ENCODE data around the gene SKAP1. TPM values are rescaled to one million over a fixed set of nuclear protein-coding genes. Genes with fewer than 3 reads are reported as not detected.
A peak's percentile ranks its signal among the peaks of the same experiment; 100 is the strongest.
"Not testable (repeated sequence)": the region's sequence is repeated elsewhere in the genome, so short reads cannot be mapped to it uniquely, and the experiment has no call there.

Gene SKAP1
- total RNA-seq, 1 donor from 2014 or later, result under 0.01 TPM

DNA sequence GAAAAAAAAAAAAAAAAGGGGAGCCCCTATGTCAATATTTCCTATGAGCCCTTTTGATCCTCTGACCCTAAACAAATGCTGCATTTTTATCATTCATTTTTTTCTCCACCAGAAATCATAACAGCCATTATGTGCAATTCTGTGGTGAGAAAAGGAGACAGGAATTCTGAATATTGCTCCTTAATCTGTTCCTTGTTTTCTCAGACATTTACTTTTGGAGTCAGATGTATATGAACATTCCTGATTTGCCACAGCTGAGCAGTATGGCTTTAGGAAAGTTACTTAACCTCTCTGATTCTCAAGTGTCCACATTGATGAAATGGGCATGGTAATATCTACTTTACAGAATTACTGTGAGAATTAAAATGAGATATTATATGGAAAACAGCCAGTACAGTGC, 144.4 kb downstream of the SKAP1 start:
- no peak for DNase-seq (ENCODE audit: low read depth in 2 of 2)

DNA sequence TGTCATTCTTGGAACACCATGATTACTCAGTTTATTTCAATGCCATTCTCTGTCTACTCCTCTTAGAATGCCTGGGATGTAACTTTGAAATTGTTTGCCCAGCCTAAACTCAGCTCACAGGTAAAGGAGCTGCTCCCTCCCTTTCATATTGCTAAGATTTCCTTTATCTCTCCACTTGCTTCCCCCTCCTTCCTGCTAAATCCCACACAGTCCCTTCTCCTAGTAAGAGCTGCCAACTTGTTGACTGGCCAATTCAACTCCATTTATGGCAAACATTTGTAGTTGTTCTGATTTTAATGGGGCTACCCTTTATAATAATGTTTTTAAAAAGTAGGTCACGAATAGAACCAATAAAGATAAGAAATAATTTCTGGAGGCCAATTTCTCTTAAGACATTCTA, 146.1 kb downstream of the SKAP1 start:
- DNase-seq (ENCODE audit: low read depth in 2 of 2), result no peak

DNA sequence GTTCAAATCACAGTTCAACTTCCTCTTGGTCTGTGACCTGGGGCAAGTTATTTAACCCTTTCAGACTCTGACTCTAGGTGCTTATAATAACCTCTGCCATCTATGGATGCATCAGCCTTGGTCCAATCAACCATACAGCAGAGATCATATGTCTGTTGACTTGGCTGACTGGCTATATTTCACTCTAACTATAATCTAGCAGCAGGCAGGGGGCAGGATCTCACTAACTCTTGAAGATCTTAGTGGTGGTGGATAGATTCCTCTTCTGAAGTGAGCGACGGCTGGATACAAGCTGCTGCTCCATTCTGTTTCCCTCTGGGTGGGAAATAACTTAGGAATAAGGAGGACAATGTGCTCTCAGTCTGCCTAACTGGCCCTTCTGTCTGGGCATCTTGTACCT, 146.6 kb downstream of the SKAP1 start:
- DNase-seq (ENCODE audit: low read depth in 2 of 2), result no peak

DNA sequence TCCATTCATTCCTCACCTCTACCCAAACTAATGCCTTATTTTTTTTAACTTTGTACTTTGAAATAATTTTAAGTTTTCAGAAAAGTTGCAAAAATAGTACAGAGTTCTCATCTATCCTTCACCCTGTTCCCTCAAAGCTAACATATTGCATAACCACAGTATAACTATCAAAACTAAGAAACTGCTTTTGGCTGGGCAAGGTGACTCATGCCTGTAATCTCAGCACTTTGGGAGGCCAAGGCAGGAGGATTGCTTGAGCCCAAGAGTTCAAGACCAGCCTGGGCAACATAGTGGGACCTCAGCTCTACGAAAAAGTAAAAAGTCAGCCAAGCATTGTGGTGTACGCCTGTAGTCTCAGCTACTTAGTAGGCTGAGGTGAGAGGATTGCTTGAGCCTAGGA, 147.7 kb downstream of the SKAP1 start:
- DNase-seq (ENCODE audit: low read depth in 2 of 2), result no peak

DNA sequence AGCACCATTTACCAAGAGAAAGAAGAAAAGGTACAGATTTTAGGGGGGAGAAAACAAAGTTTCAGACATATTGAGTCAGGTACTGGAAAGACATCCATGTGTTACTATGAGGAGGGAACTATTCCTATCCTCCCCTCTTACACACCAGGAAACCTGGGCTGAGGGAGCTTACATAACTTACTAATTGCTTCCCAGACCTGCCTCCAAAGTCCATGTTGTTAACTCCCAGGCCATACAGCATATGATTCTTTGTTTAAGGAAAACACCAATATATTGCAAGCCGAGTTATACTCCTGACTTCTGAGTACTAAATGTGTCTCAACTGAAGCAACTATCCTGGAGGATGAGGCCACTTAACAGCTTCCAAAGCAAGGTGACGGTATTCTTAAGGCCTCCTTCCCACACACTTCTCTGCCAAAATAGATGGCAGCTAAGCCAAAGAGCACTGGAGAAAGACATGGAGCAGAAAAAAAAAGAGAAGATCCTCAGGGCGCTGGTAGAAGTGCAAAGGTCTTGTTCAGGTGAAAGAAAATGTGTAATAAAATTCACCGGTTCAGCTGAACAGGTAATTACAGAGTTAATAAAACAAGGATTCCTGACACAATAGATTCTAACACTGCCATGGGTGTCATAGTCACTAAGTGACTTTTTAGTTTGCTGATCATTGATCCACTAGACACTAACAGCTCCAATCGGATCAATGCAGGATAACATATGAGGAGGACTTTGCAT, 151.1 kb downstream of the SKAP1 start:
- DNase-seq (ENCODE audit: low read depth in 2 of 2), result no peak

DNA sequence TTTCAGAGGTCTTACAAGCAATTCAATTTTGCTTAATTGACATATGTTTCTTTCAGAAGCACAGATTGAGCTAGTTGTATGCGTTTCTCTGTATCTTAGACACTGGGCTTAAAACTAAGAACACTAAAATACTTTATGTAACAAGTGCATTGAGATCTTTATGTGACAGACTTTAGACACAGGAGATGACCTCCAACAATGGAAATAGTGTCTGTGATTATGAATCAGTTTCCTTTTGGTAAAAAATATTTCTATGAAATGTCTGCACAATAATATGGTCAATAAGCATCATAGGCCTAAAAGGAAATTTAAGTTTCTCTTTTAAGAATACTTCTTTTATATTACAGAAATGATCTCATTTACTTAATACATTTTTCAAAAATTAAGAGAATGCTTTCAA, 153.2 kb downstream of the SKAP1 start:
- DNase-seq (ENCODE audit: low read depth in 2 of 2), result peak in 1 of 2 donors; percentile 50

DNA sequence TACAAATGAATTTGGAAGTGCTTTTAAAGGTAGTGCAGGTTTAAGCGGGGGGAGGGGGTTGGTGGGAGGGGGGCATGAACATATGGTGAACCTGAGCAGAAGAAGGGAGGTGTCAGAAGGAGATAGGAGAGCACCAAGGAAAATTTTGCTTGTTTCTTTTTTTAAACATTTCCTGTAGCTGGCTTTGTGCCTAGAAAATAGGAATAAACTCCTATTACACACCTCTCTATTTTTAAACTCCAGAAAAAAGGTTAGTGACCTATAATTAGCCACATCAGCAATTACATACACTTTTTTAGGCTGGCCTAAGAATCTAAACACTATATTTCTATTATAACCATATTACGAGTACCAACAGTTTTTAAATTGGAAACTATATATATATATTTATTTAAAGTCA, 159.1 kb downstream of the SKAP1 start:
- no peak for DNase-seq (ENCODE audit: low read depth in 2 of 2)

DNA sequence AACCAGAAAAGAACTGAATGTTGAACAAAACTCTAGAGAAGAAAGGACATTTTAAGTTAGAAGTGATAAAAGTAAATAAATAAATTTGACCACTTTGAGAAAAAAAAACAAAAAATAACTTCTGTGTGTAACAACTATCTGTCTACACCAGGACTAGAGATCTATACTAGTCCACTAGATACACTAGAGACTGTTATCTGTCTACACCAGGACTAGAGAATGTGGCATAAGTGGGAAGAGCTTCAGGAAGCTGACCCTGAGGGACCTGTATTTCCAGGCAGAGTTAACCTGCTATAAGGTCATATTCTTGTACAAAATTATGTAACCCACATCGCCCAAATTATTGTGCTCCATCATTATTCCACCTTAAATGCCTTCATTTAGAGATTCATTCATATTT, 160.8 kb downstream of the SKAP1 start:
- DNase-seq (ENCODE audit: low read depth in 2 of 2), result no peak

DNA sequence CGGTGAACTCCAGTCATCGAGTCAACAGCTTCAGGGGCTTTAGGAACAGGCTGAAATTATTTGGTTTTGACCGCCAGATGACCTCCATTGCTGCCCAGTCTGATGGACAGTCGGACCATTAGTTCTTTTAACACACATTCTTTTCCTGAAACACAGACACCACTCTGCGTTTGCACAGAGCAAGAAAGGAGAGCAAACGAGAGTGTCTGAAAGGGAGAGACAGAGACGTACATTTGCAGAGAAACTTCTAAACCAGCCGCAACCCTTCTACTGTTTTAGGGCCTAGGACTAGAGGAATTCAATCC, 166.3 kb downstream of the SKAP1 start:
- no peak for DNase-seq (ENCODE audit: low read depth in 2 of 2)

DNA sequence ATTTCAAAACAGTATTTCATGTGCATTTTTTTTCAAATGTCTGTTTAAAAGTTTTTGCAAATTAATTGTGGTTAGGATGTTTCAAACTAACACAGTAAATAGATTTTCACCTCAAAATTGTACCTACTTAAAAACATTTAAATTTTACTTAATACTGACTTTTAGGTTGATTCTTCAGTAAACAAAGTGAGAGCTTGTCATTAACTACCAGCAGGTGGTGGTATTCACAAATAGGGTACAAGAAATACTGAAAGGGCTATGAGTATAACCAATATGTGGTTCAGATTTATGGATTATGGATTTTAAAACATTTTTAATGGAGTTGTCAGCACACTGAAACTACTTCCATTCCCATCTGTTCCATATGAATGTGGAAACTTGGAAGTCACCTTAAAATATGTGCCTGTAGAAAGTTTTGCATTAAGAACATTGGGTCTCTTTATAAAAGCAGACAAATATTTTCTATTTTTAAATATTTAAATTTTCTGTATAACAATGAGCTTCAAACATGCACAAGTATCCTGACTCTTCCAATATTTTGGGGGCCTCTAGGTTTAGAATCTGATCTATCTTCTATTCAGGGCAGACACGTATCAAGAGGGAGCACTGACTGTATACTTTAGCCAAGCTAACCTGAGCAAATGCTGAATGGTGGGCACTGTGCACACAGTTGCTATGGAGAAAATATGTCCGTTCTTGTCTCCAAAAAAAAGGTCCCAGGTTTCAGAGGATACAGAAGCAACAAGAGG, 166.9 kb downstream of the SKAP1 start:
- DNase-seq (ENCODE audit: low read depth in 2 of 2), result peak in 1 of 2 donors; percentile 59

DNA sequence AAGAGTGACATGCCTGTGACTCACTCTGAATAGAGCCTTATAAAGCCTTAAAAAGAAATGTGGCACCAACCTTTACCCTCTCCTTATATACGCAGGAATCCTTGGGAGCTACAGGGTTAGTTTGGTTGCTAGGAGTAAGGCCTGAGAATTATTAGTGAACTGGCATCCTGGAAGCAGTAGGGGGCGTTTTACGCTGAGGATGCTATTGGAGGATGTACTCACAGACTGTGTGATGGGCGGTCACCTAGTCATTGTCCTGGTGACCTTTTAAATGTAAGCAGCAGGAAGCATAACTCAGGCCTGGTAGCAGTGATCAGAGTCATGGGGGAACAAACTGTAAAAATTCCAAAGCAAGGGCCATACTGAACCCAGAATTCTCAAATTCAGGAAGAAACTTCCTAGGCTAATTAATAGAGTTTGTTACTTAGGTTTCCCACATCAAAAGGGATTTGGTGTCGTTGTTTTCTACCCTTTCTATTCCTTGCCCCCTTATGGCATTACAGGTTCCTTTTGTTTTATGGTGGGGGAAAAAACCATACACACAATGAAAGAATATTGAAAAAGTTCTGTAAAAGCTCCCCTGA, 168.6 kb downstream of the SKAP1 start:
- peak in 1 of 2 donors; percentile 72 for DNase-seq (ENCODE audit: low read depth in 2 of 2)

DNA sequence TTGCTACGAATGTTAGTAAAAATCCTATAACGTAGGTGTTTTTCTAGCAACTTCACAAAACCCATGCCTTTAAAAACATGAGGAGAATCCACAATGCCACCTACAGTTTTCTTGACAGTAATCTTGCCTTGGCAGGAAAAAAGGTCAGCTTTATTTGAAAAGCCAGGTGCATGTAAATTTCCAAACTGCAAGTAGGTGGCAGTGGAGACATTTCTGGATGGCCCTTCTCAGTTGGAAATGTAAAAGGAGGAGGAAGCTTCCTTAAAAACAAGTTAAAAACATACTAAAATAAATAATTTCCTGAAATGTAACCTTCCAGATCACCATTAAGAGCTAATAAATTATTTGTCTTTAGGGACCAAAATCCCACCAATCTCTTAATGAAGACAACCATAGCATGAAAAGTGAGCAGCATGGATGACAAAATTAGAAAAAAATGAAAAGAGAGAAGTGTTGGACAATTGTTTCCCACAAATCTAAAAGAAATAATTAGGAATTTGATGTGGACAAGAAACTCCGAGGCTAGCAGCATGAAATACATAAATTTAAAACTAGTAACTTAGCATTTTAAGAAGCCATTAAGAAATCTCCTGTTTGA, 170.2 kb downstream of the SKAP1 start:
- peak in 1 of 2 donors; percentile 66 for DNase-seq (ENCODE audit: low read depth in 2 of 2)

DNA sequence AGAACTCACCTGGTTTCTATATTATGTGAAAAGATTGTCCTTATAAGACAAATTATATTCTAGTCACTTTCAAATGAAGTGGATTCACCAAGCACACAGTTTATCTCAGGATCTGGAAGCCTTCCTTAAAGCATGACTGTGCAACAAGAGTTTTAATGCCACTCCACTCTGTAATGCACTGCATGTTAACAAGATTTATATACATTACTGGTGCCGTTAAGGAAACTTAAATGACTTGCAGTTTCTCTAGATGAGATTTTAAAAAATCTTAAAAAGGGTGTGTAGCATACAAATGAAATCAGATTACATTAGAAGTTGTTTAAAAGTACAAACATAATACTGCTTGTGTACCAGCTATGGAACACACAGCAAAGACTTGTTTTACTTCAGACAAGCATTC, 171.7 kb downstream of the SKAP1 start:
- DNase-seq (ENCODE audit: low read depth in 2 of 2), result no peak

DNA sequence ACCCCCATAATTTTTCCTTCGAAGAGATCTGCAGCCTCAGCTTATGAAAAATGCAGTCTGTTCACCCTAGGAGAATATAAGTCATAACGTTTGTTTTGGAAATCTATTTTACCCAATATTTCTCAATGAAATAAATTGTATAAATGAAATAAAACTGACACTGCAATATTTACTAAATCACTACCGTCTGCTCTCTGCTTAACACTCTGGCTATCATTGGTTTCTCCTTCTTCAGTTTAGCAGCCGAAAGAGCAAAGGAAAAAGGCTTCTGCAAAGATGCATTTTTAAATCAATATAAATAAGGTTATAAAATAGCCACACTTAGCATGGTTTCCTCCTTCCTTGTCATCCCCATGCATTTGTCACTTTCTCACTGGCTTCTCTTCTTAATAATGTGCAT, 174.3 kb downstream of the SKAP1 start:
- no peak for DNase-seq (ENCODE audit: low read depth in 2 of 2)

DNA sequence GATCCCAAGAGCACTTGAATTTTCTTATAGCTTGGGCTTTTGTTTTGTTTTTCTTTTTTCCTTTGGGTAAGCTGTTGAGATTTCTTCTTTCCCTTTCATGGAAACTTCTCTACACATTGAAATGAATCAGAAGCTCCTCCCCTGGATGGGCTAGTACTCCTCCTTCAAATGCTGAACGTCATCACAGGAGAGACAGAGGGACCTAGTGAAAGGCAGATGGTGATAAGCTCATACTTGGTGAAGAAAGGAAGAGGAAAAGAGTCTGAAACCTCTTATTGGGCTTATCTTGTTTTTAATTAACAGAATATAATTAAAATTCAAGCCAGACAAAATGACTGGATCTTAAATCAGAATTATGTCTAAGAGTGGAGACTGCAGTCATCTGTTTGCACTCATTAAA, 175.1 kb downstream of the SKAP1 start:
- no peak for DNase-seq (ENCODE audit: low read depth in 2 of 2)

DNA sequence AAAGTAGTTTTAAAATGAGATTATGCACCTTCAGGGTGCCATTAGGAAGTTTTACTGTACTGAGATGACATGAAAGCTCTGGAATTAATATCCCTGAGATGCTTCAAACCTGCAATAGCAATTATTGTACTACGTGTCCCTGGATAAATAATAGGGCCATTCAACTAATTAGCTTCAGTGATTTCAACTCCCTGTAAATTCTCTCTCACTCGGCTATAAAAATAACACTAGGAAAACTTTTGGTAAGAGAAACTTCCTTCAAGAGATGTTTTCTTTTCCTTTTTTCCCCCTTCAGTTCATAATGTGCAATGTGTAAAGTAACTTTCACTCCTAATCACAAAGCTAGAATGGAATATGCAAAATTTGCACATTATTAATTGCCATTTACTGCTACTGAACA, 176.0 kb downstream of the SKAP1 start:
- DNase-seq (ENCODE audit: low read depth in 2 of 2), result no peak

DNA sequence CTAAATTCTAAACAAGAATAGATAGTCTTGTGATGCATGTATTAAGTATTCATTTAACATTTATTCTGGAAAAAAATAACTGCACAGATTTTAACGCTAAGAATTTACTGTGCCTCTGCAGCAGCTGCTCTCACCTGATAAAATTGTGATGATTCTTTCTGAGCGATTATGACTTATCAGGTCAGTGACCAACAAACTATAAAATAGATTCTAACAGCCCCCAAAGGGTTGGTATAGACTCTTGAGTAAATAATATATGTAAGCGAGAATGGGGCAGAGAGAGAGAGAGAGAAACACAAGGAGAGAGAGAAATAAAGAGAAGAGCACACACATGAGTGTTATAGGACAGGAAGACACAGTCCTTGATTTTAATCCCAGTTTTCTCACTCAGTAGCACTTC, 178.1 kb downstream of the SKAP1 start:
- DNase-seq (ENCODE audit: low read depth in 2 of 2), result no peak

DNA sequence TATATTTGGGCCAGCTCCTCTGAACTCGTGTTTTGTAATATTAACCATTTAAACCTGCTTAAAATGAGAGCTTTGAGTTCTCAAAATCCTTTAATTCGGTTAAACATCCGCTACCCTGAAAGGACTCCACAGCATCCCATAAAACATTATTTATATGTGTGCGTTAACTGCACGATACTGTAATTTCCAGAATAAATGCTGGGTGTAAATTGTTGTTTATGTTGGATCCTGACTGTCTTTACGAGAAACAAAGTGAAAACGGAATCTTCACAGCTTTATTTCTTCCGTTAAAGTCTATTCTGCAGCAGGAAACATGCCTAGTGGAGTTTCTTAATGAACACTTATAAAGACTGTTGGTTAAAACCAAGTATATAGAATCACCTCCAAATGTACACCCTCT, 179.1 kb downstream of the SKAP1 start:
- no peak for DNase-seq (ENCODE audit: low read depth in 2 of 2)

DNA sequence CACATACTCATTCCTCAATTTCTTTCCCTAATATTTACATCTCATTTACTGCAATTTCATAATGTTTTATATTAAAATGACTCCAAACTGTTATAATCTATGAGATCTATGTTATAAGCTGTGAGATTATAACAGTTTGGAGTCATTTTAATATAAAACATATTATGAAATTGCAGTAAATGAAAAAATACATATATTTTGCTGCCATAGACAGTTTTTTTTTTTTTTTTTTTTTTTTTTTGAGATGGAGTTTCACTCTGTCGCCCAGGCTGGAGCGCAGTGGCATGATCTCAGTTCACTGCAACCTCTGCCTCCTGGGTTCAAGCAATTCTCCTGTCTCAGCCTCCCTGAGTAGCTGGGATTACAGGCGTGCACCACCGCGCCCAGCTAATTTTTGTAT, 180.0 kb downstream of the SKAP1 start:
- DNase-seq (ENCODE audit: low read depth in 2 of 2), result not testable (repeated sequence)

DNA sequence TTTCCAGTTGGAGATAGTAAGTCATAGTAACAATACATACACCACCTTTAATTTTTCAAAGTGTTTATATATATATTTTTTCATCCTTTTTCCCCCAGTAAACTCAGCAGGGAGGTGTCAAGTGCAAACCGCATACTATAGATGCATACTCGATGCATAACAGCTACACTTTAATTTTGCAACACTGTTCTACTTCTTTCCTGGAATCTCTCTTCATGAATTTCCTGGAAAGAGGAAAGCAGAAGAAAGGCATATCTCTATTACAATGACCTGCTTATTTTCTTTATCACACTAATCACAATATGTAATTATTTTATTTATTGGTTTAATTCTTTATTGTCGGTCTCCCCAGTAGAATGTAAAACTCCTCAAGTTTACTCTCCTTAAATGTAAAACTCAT, 182.4 kb downstream of the SKAP1 start:
- DNase-seq (ENCODE audit: low read depth in 2 of 2), result no peak

DNA sequence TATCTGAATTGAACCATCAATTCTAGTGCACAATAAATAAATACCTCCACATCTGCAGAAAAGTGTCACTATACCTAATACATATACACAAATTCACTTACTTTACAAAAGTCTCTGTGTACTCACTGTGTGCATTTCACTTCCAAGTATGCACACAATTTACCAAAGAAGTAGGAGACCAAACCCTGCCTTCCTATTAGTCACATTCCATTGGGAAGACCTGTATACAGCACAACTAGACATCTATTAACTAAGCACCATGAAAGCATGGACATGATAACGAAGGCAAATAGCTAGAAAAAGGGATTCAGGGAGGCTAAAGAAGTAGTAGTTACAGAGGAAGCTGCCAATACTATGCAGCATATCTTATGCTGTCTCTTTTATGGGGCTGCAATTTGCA, 183.0 kb downstream of the SKAP1 start:
- DNase-seq (ENCODE audit: low read depth in 2 of 2), result no peak

DNA sequence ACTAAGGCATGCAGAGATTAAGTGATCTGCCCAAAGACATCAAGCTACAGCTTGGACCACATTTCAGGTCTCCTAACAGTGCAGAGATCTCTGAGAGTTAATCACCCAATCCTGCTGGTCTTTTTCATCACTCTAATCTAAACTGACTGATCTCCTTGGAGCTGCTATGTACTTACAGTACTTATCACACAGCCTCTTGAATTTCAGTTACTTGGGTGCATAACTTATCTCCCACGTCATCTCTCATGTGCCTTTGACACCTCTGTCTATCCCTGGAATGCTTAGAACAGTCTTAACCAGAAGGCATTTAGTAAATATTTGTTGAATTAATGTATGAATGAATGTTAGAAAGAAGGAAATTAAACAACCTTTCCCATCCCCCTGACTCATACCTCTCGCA, 183.4 kb downstream of the SKAP1 start:
- no peak for DNase-seq (ENCODE audit: low read depth in 2 of 2)

Measured in dermis microvascular lymphatic vessel endothelial cell (primary cell).